Gastroesophageal sphincter (tissue), 4 donors: Measurements from ENCODE around the gene MLLT3. TPM values are rescaled to one million over a fixed set of nuclear protein-coding genes. Genes with fewer than 3 reads are reported as not detected.

Experiments
- ATAC-seq: fragments of 150-250 bp; one replicate; pipeline ENCODE4 v1.9.1; 2016; ENCODE audit warnings: mild to moderate bottlenecking, moderate library complexity
- H3K27ac ChIP-seq, 4 donors: fragments of 200-600 bp; sonication (generic) in 3 of 4; 1 replicate in 3 of 4; 2 replicates in 1 of 4; pipeline ENCODE4 v1.5.1; 2016 to 2019
- H3K27me3 ChIP-seq: fragments of 200-600 bp; sonication (generic); one replicate; pipeline ENCODE4 v1.5.1; 2019
- H3K36me3 ChIP-seq, 2 donors: fragments of 200-600 bp; sonication (generic); one replicate each; pipeline ENCODE4 v1.5.1; 2019; ENCODE audit warnings: control low read depth in 1 of 2
- H3K4me1 ChIP-seq, 3 donors: fragments of 200-600 bp; sonication (generic); 1 replicate in 2 of 3; 2 replicates in 1 of 3; pipeline ENCODE4 v1.5.1; 2016 to 2019; ENCODE audit warnings: control low read depth in 2 of 3
- H3K4me3 ChIP-seq, 2 donors: fragments of 200-600 bp; sonication (generic); one replicate each; pipeline ENCODE4 v1.5.1; 2019; ENCODE audit warnings: mild to moderate bottlenecking in 1 of 2, moderate library complexity in 1 of 2
- H3K9me3 ChIP-seq, 3 donors: fragments of 200-600 bp; sonication (generic); one replicate each; pipeline ENCODE4 v1.5.1; 2017 to 2019; ENCODE audit warnings: control low read depth in 2 of 3
- EP300 ChIP-seq: sonication (generic); formaldehyde crosslinking; IDR thresholded peaks from one replicate; pipeline ENCODE4 v1.6.1; 2017; ENCODE audit warnings: antibody characterized with exemption, mild to moderate bottlenecking
- POLR2A ChIP-seq, 2 donors: fragments of 450-650 bp; IDR thresholded peaks; one replicate each; pipeline ENCODE4 v1.6.1; 2017; ENCODE audit warnings: antibody characterized with exemption in 2 of 2, mild to moderate bottlenecking in 2 of 2, moderate library complexity in 1 of 2
- POLR2AphosphoS5 ChIP-seq: sonication (generic); formaldehyde crosslinking; IDR thresholded peaks from one replicate; pipeline ENCODE4 v1.6.1; 2017; ENCODE audit warnings: antibody characterized with exemption
- WGBS, 2 donors: methylation state at CpG; one replicate each; pipeline ENCODE4 v1.1.5; 2018; ENCODE audit warnings: low coverage in 1 of 2; 5-methylcytosine and 5-hydroxymethylcytosine counted together
- total RNA-seq, 4 donors: library from RNA; depleted of rRNA; stranded (reverse); fragments of >200 nt; gene quantifications; one replicate each; pipeline ENCODE4 v1.1.0, GENCODE V29; 2016
- TF ChIP-seq, protein P1 (sequence below), 4 experiments: fragments of 200-600 bp in 2 of 4; fragments of 450-650 bp in 2 of 4; sonication (generic) in 1 of 4; IDR thresholded peaks; one replicate each; pipeline ENCODE4 v1.5.1; 2017 to 2019; ENCODE audit warnings: antibody characterized with exemption in 4 of 4, mild to moderate bottlenecking in 2 of 4, moderate library complexity in 2 of 4

MLLT3 gene
- total RNA-seq, 4 donors from 2014 or later, result 21.2 to 37.2 (median 29.6) TPM

DNA sequence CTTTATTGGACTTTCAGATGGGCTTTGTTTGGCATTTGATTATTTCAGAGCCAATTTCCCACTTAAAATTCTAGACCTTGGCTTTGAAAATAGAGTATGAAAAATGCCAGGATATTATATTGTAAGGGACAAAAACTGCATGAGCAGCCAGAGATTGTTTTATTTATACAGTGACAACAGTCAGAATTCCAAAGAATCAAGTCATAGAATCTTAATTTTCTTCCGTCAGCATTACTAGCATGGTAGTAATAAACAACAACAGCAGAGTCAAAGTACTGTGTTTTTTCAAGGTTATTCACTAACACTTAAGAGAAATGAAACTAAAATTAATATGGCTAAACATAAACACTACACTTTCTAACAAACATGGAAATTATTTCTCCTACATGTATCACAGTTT lies 52.2 kb downstream of the MLLT3 start:
- Histone ChIP-seq H3K9me3 (peaks cover 0 to under 1% (median 0%) of the 10 kb centered on the region in 3 donors), H3K27me3 (no peaks in the 10 kb centered on the region), H3K36me3 (no peaks in the 10 kb centered on the region), H3K27ac (peak overlapping the region in 1 of 4 donors; percentile 13), H3K4me1 (peaks cover 3 to 43% (median 13%) of the 10 kb centered on the region in 3 donors), H3K4me3 (no peak overlapping the region)
- no peak for ATAC-seq
- TF ChIP-seq, protein P1, sequence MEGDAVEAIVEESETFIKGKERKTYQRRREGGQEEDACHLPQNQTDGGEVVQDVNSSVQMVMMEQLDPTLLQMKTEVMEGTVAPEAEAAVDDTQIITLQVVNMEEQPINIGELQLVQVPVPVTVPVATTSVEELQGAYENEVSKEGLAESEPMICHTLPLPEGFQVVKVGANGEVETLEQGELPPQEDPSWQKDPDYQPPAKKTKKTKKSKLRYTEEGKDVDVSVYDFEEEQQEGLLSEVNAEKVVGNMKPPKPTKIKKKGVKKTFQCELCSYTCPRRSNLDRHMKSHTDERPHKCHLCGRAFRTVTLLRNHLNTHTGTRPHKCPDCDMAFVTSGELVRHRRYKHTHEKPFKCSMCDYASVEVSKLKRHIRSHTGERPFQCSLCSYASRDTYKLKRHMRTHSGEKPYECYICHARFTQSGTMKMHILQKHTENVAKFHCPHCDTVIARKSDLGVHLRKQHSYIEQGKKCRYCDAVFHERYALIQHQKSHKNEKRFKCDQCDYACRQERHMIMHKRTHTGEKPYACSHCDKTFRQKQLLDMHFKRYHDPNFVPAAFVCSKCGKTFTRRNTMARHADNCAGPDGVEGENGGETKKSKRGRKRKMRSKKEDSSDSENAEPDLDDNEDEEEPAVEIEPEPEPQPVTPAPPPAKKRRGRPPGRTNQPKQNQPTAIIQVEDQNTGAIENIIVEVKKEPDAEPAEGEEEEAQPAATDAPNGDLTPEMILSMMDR (IDR thresholded peaks at IDR 0.05), result no peak
- TF ChIP-seq POLR2AphosphoS5, result no peak
- TF ChIP-seq EP300, result no peak
- no peak for TF ChIP-seq POLR2A (IDR thresholded peaks at IDR 0.05)
- 6 to 17% methylated on average over 1 of the region's 1 CpG for WGBS, 2 donors

DNA sequence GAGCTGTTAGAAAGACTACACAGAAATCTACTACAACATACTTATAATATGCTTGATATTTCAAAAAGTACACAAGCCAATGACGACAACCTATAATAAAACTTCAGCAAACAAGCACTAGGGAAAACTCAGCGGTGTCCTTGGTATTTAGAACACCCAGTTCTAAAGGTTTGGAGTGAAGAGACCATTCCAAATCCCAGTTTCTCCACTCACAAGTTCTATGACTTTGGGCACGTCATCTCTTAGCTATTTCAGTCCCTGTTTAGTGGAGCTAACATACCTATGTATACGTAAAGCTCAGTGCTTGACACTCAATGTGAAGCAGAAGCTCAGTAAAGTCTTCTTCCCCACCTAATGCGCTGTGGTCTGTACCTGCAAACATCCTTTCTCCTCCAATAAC lies 52.8 kb downstream of the MLLT3 start:
- Histone ChIP-seq H3K36me3 (no peaks in the 10 kb centered on the region), H3K27me3 (no peaks in the 10 kb centered on the region), H3K9me3 (no peaks in the 10 kb centered on the region), H3K4me3 (no peak overlapping the region), H3K4me1 (peaks cover 3 to 45% (median 13%) of the 10 kb centered on the region in 3 donors), H3K27ac (peak overlapping the region in 1 of 4 donors; percentile 13)
- no peak for ATAC-seq
- TF ChIP-seq POLR2AphosphoS5 (no peak), POLR2A (IDR thresholded peaks at IDR 0.05) (no peak), EP300 (no peak)
- TF ChIP-seq, protein P1 (IDR thresholded peaks at IDR 0.05), result no peak
- 64 to 74% methylated on average over 5 of the region's 5 CpGs for WGBS, 2 donors

DNA sequence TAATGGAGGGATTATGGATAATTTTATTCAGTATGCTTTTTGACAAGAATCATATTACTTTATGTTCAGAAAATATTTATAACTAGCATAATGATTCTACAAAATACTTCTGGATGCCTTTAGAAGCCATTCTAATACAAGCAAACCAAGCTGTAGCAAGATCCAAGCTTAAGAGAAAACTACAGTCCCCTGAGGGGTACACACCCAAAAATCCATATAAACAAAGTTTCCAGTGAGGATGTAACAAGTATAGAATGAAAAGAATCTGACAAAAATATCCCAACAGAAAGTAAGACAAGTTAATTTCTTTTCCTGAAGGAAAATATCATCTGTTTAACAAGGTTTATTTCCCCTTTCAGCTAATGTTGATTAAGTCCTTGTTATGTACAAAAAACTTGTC lies 53.9 kb downstream of the MLLT3 start:
- Histone ChIP-seq H3K36me3 (no peaks in the 10 kb centered on the region), H3K27ac (peak overlapping the region in 2 of 4 donors; percentile 5 to 13), H3K9me3 (no peaks in the 10 kb centered on the region), H3K4me1 (peaks cover 8 to 56% (median 14%) of the 10 kb centered on the region in 3 donors), H3K27me3 (no peaks in the 10 kb centered on the region), H3K4me3 (no peak overlapping the region)
- ATAC-seq, result no peak
- TF ChIP-seq POLR2AphosphoS5, result no peak
- TF ChIP-seq POLR2A (IDR thresholded peaks at IDR 0.05), result no peak
- TF ChIP-seq, protein P1 (IDR thresholded peaks at IDR 0.05), result no peak
- no peak for TF ChIP-seq EP300

DNA sequence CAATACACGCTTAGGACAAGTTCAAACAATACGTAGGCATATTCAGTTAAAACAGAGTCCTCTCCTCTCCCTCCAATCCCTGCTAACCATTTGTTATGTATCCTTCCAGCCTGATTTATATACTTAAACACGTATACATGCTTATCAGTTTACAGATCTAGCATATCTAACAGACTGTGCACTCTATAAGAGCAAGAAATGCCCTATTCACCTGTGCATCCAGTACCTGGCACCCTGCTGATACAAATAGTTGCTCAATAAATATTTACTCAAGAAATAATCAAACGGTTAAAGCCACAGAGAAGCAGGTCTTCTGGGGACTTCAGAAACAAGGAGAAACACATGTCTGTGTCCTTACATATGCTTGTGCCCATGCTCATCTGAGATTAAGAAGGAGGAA lies 55.9 kb downstream of the MLLT3 start:
- H3K4me1 ChIP-seq, result peaks cover 9 to 68% (median 22%) of the 10 kb centered on the region in 3 donors
- no peak for ATAC-seq
- TF ChIP-seq POLR2AphosphoS5, result no peak
- TF ChIP-seq, protein P1 (IDR thresholded peaks at IDR 0.05), result no peak
- TF ChIP-seq EP300, result no peak
- TF ChIP-seq POLR2A (IDR thresholded peaks at IDR 0.05), result no peak
- H3K4me3 ChIP-seq, result no peak overlapping the region
- no peak overlapping the region for H3K27ac ChIP-seq
- WGBS, 2 donors, result 88 to 96% methylated on average over 3 to 4 of the region's 4 CpGs
- H3K36me3 ChIP-seq, result no peaks in the 10 kb centered on the region
- H3K9me3 ChIP-seq, result no peaks in the 10 kb centered on the region
- no peaks in the 10 kb centered on the region for H3K27me3 ChIP-seq

DNA sequence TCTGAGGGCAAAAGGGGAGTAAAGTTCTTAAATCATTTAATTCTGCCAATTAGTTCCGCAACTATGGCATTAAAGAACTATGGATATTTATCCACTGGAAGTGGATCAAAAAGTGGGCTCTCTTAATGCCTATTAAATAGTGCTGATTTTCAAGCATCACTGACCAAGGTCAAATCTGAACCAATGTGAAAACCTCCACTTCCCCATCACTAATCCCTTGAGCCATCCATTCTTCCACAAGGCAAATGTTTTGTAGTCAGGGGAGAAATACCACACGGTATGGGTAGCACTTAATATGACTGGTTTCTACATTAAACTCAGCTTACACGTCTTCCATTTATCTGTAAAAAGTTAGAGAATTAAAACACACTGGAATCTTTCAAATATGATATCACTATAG lies 57.6 kb downstream of the MLLT3 start:
- H3K9me3 ChIP-seq, result no peaks in the 10 kb centered on the region
- H3K4me3 ChIP-seq, result no peak overlapping the region
- no peak for ATAC-seq
- 81 to 85% methylated on average over 3 of the region's 3 CpGs for WGBS, 2 donors
- H3K4me1 ChIP-seq, result peaks cover 6 to 59% (median 13%) of the 10 kb centered on the region in 3 donors
- no peak for TF ChIP-seq EP300
- TF ChIP-seq POLR2A (IDR thresholded peaks at IDR 0.05), result no peak
- TF ChIP-seq, protein P1 (IDR thresholded peaks at IDR 0.05), result no peak
- no peak for TF ChIP-seq POLR2AphosphoS5
- H3K27me3 ChIP-seq, result no peaks in the 10 kb centered on the region
- no peak overlapping the region for H3K27ac ChIP-seq
- no peaks in the 10 kb centered on the region for H3K36me3 ChIP-seq
